ENCODE measurements around the gene GAGE12H.
"Not testable (repeated sequence)": the region's sequence is repeated elsewhere in the genome, so short reads cannot be mapped to it uniquely, and the experiment has no call there.

DNA sequence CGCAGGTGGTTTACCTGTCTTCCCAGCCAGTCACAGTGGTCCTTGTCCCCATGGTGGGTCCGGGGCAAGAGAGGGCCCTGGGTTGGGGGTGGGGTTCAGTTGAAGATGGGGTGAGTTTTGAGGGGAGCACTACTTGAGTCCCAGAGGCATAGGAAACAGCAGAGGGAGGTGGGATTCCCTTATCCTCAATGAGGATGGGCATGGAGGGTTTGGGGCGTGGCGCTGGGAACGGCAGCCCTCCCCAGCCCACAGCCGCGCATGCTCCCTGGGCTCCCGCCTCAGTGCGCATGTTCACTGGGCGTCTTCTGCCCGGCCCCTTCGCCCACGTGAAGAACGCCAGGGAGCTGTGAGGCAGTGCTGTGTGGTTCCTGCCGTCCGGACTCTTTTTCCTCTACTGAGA, 47.9 kb upstream of the GAGE12H start, which contains the start of gene GAGE12C:
- TF ChIP-seq POLR2AphosphoS5, POLR2A (IDR thresholded peaks at IDR 0.05): not testable (repeated sequence)

All from suprapubic skin (tissue), 4 donors.